KMS-11 (cell line): ENCODE data around the gene TNN.

Experiments used
- H2AFZ ChIP-seq: fragments of 200-600 bp; sonication (generic); 2 replicates; pipeline ENCODE4 v1.6.1; 2016; ENCODE audit warnings: antibody characterized with exemption, mixed run types, low read depth
- H3K27ac ChIP-seq: fragments of 200-600 bp; sonication (generic); 2 replicates; pipeline ENCODE4 v1.6.1; 2016; ENCODE audit warnings: mild to moderate bottlenecking, mixed run types
- H3K27me3 ChIP-seq: fragments of 200-600 bp; sonication (generic); 2 replicates; pipeline ENCODE4 v1.6.1; 2017; ENCODE audit warnings: mild to moderate bottlenecking, low read depth, mixed run types, moderate library complexity; ENCODE audit not compliant: insufficient read depth
- H3K36me3 ChIP-seq: fragments of 200-600 bp; sonication (generic); 2 replicates; pipeline ENCODE4 v1.6.1; 2017; ENCODE audit warnings: mild to moderate bottlenecking, mixed run types; ENCODE audit not compliant: insufficient read depth
- H3K4me1 ChIP-seq: fragments of 200-600 bp; sonication (generic); 2 replicates; pipeline ENCODE4 v1.6.1; 2016; ENCODE audit warnings: mild to moderate bottlenecking, low read depth, mixed run types; ENCODE audit not compliant: poor library complexity, severe bottlenecking
- H3K4me2 ChIP-seq: fragments of 200-600 bp; sonication (generic); 2 replicates; pipeline ENCODE4 v1.7.0; 2016; ENCODE audit warnings: mild to moderate bottlenecking, mixed run types
- H3K4me3 ChIP-seq: fragments of 200-600 bp; sonication (generic); IDR thresholded peaks from 2 replicates; pipeline ENCODE4 v1.6.1; 2017; ENCODE audit warnings: low read depth, low read length, mixed read lengths; ENCODE audit not compliant: insufficient read depth
- H3K79me2 ChIP-seq: fragments of 200-600 bp; sonication (generic); 2 replicates; pipeline ENCODE4 v1.6.1; 2016; ENCODE audit warnings: low read depth, mixed run types; ENCODE audit not compliant: insufficient read depth
- H3K9ac ChIP-seq: fragments of 200-600 bp; sonication (generic); 2 replicates; pipeline ENCODE4 v1.6.1; 2016; ENCODE audit warnings: mild to moderate bottlenecking, mixed run types
- H4K20me1 ChIP-seq: fragments of 200-600 bp; sonication (generic); 2 replicates; pipeline ENCODE4 v1.6.1; 2016; ENCODE audit warnings: mild to moderate bottlenecking, mixed run types; ENCODE audit not compliant: insufficient read depth
- CTCF ChIP-seq: fragments of 200-600 bp; sonication (generic); conservative IDR thresholded peaks from 2 replicates; pipeline ENCODE4 v1.6.1; 2017; ENCODE audit warnings: low read depth, mild to moderate bottlenecking, antibody characterized with exemption, low read length, moderate library complexity, mixed read lengths

Gene TNN

GRCh38 chr1:175131095-175131494 is 63.5 kb downstream of the TNN start:
- peaks cover 6% of the 10 kb centered on the region for H3K4me1 ChIP-seq
- H3K9ac ChIP-seq: no peak overlapping the region
- no peaks in the 10 kb centered on the region for H4K20me1 ChIP-seq
- H3K4me2 ChIP-seq: no peak overlapping the region
- no peaks in the 10 kb centered on the region for H3K36me3 ChIP-seq
- H3K4me3 ChIP-seq: no peak overlapping the region
- no peaks in the 10 kb centered on the region for H3K79me2 ChIP-seq
- no peaks in the 10 kb centered on the region for H3K27me3 ChIP-seq
- no peak overlapping the region for H3K27ac ChIP-seq
- H2AFZ ChIP-seq: no peak overlapping the region
- TF ChIP-seq CTCF: no peak

GRCh38 chr1:175132436-175132835 is 64.8 kb downstream of the TNN start:
- Histone ChIP-seq H3K27me3 (no peaks in the 10 kb centered on the region), H3K79me2 (no peaks in the 10 kb centered on the region), H3K36me3 (no peaks in the 10 kb centered on the region), H2AFZ (no peak overlapping the region), H3K4me3 (no peak overlapping the region), H3K4me2 (no peak overlapping the region), H3K4me1 (peaks cover 6% of the 10 kb centered on the region), H3K9ac (no peak overlapping the region), H3K27ac (no peak overlapping the region), H4K20me1 (no peaks in the 10 kb centered on the region)
- TF ChIP-seq CTCF: no peak

GRCh38 chr1:175133673-175134435 is 66.2 kb downstream of the TNN start:
- TF ChIP-seq CTCF: no peak
- H3K36me3 ChIP-seq: no peaks in the 10 kb centered on the region
- H3K4me3 ChIP-seq: no peak overlapping the region
- H3K4me1 ChIP-seq: peaks cover 6% of the 10 kb centered on the region
- H3K4me2 ChIP-seq: no peak overlapping the region
- H3K27me3 ChIP-seq: no peaks in the 10 kb centered on the region
- no peaks in the 10 kb centered on the region for H3K79me2 ChIP-seq
- H2AFZ ChIP-seq: no peak overlapping the region
- H3K27ac ChIP-seq: no peak overlapping the region
- no peak overlapping the region for H3K9ac ChIP-seq
- no peaks in the 10 kb centered on the region for H4K20me1 ChIP-seq

DNA sequence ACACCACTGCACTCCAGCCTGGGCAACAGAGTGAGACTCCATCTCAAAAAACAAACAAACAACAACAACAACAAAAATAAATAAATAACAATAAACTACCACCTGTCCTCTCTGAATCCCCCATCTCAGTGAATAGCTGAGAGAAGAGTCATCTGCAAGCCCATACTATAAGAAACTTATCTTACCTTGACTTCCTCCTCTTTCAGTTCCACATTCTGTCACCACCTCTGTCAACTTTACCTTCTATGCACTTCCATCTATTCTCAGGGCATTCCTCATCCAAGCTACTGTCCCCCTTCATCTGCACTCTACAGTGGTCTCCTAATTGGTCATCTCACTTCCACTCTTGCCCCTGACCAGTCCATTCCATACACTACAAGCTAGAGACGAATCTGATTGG is 66.9 kb downstream of the TNN start:
- Histone ChIP-seq H3K4me2 (no peak overlapping the region), H3K4me3 (no peak overlapping the region), H3K9ac (no peak overlapping the region), H4K20me1 (no peaks in the 10 kb centered on the region), H3K27me3 (no peaks in the 10 kb centered on the region), H3K4me1 (peaks cover 5% of the 10 kb centered on the region), H2AFZ (no peak overlapping the region), H3K27ac (no peak overlapping the region), H3K79me2 (no peaks in the 10 kb centered on the region), H3K36me3 (no peaks in the 10 kb centered on the region)
- no peak for TF ChIP-seq CTCF
